8988T (cell line): ENCODE results near the gene C1orf50.
A peak's percentile ranks its signal among the peaks of the same experiment; 100 is the strongest.
"Not testable (repeated sequence)": the region's sequence is repeated elsewhere in the genome, so short reads cannot be mapped to it uniquely, and the experiment has no call there.

Source experiments
- DNase-seq: peaks from one replicate; pipeline ENCODE4 v3.0.0; 2011

The C1orf50 gene

GRCh38 chr1:42766741-42767509, at the start of gene C1orf50, which contains the start of gene P3H1:
Gene C1orf50, plus strand, starts transcription at chr1:42767249. Its CDS starts 63 bp downstream, at chr1:42767312.
Gene P3H1, minus strand, starts transcription at chr1:42767028. Its CDS starts 57 bp downstream, at chr1:42766971.
- DNase-seq = peak; percentile 60

- DNase-seq = no peak
Measured at GRCh38 chr1:42720868-42721267, 46.2 kb upstream of the C1orf50 start.

GRCh38 chr1:42721926-42722325, 45.1 kb upstream of the C1orf50 start:
- DNase-seq = no peak

GRCh38 chr1:42722403-42722802, 44.6 kb upstream of the C1orf50 start:
- not testable (repeated sequence) for DNase-seq

GRCh38 chr1:42723511-42723910, 43.5 kb upstream of the C1orf50 start:
- DNase-seq = no peak

- not testable (repeated sequence) for DNase-seq
Measured at GRCh38 chr1:42725820-42726219, 41.2 kb upstream of the C1orf50 start.

GRCh38 chr1:42730002-42730401, 37.0 kb upstream of the C1orf50 start:
- no peak for DNase-seq

- no peak for DNase-seq
Measured at GRCh38 chr1:42730988-42731387, 36.1 kb upstream of the C1orf50 start.

GRCh38 chr1:42731585-42731984, 35.5 kb upstream of the C1orf50 start:
- no peak for DNase-seq

GRCh38 chr1:42732126-42732680, 34.8 kb upstream of the C1orf50 start:
- no peak for DNase-seq

- no peak for DNase-seq
Measured at GRCh38 chr1:42733415-42734200, 33.4 kb upstream of the C1orf50 start.

- no peak for DNase-seq
Measured at GRCh38 chr1:42734201-42735035, 32.6 kb upstream of the C1orf50 start.

GRCh38 chr1:42735056-42735455, 32.0 kb upstream of the C1orf50 start:
- no peak for DNase-seq

GRCh38 chr1:42735477-42736105, 31.5 kb upstream of the C1orf50 start:
- no peak for DNase-seq

- peak; percentile 58 for DNase-seq
Measured at GRCh38 chr1:42736152-42736551, 30.9 kb upstream of the C1orf50 start.

- DNase-seq = no peak
Measured at GRCh38 chr1:42736571-42737200, 30.4 kb upstream of the C1orf50 start.

GRCh38 chr1:42737257-42737656, 29.8 kb upstream of the C1orf50 start:
- no peak for DNase-seq

- no peak for DNase-seq
Measured at GRCh38 chr1:42737986-42738677, 28.9 kb upstream of the C1orf50 start.

- no peak for DNase-seq
Measured at GRCh38 chr1:42738678-42739226, 28.3 kb upstream of the C1orf50 start.

- no peak for DNase-seq
Measured at GRCh38 chr1:42739753-42740700, 27.0 kb upstream of the C1orf50 start, which contains the start of gene CLDN19. Gene CLDN19, minus strand, starts transcription at chr1:42740236. Its CDS starts 173 bp downstream, at chr1:42740063.
